Activated CD4-positive, alpha-beta T cell treated with anti-CD3 and anti-CD28 coated beads, Interleukin-2, amount 10 ng/mL, durations not matched to agents 24 days and 14 days (primary cell): ENCODE measurements around the gene FOXP4. TPM values are rescaled to one million over a fixed set of nuclear protein-coding genes. Genes with fewer than 3 reads are reported as not detected.
A peak's percentile ranks its signal among the peaks of the same experiment; 100 is the strongest.

ENCODE experiments used
- DNase-seq: peaks from one replicate; pipeline ENCODE4 v3.0.0; 2022
- H3K27ac Mint-ChIP-seq: one replicate; pipeline ENCODE4 v1.8.0; 2022; ENCODE audit warnings: mild to moderate bottlenecking, mixed read lengths
- H3K27me3 Mint-ChIP-seq: one replicate; pipeline ENCODE4 v1.8.0; 2022; ENCODE audit warnings: mixed read lengths
- H3K36me3 Mint-ChIP-seq: one replicate; pipeline ENCODE4 v1.8.0; 2022; ENCODE audit warnings: low read depth, mild to moderate bottlenecking, mixed read lengths
- H3K4me1 Mint-ChIP-seq: one replicate; pipeline ENCODE4 v1.8.0; 2021; ENCODE audit warnings: mixed read lengths
- H3K4me3 Mint-ChIP-seq: one replicate; pipeline ENCODE4 v1.8.0; 2022; ENCODE audit warnings: mild to moderate bottlenecking, moderate library complexity, mixed read lengths
- H3K9me3 Mint-ChIP-seq: one replicate; pipeline ENCODE4 v1.8.0; 2021; ENCODE audit warnings: mixed read lengths
- intact Hi-C: fragments of 100-400 bp; cut with micrococcal nuclease; formaldehyde crosslinking; loops from one replicate; pipeline ENCODE4 v1.15.1; 2023
- total RNA-seq: library from RNA; stranded (reverse); gene quantifications from 2 replicates; pipeline ENCODE4 v1.2.3, GENCODE V29; 2022

FOXP4 gene
- 16.9 and 17.6 TPM in 2 replicates for total RNA-seq

GRCh38 chr6:41545703-41546474 lies at the start of gene FOXP4:
Gene FOXP4, plus strand, starts transcription at chr6:41546381. Its CDS starts 19,380 bp downstream, at chr6:41565761.
- Mint-ChIP-seq H3K4me3 (peak within 1 kb of the TSS; percentile 91), H3K9me3 (no peaks in the 10 kb centered on the region), H3K4me1 (peaks cover 20% of the 10 kb centered on the region), H3K27ac (peak within 1 kb of the TSS; percentile 79), H3K27me3 (peaks cover 60% of the 10 kb centered on the region), H3K36me3 (peaks cover 7% of the 10 kb centered on the region)
- peak; percentile 94 for DNase-seq
- intact Hi-C loops, result loop anchor here (1.0 to 5.0 kb wide), 2 partner anchors 14 to 119 kb away; no protein-coding TSS in a partner anchor

- peaks cover 67% of the 10 kb centered on the region for H3K27me3 Mint-ChIP-seq
- intact Hi-C loops, result no loop called here
- no peaks in the 10 kb centered on the region for H3K9me3 Mint-ChIP-seq
- no peak for DNase-seq
- no peaks in the 10 kb centered on the region for H3K4me1 Mint-ChIP-seq
- H3K4me3 Mint-ChIP-seq, result no peak overlapping the region
- no peak overlapping the region for H3K27ac Mint-ChIP-seq
- no peaks in the 10 kb centered on the region for H3K36me3 Mint-ChIP-seq
These were observed 48.6 kb upstream of the FOXP4 start for GRCh38 chr6:41497573-41497972.

- H3K9me3 Mint-ChIP-seq, result no peaks in the 10 kb centered on the region
- H3K27me3 Mint-ChIP-seq, result peaks cover 68% of the 10 kb centered on the region
- H3K4me3 Mint-ChIP-seq, result no peak overlapping the region
- no peak overlapping the region for H3K27ac Mint-ChIP-seq
- intact Hi-C loops, result no loop called here
- H3K4me1 Mint-ChIP-seq, result peaks cover 1% of the 10 kb centered on the region
- H3K36me3 Mint-ChIP-seq, result no peaks in the 10 kb centered on the region
- DNase-seq, result no peak
These were observed 48.2 kb upstream of the FOXP4 start for GRCh38 chr6:41497994-41498393.

GRCh38 chr6:41498968-41499599 lies 47.1 kb upstream of the FOXP4 start:
- Mint-ChIP-seq H3K4me1 (peaks cover 3% of the 10 kb centered on the region), H3K9me3 (no peaks in the 10 kb centered on the region), H3K36me3 (no peaks in the 10 kb centered on the region), H3K27ac (no peak overlapping the region), H3K27me3 (peaks cover 65% of the 10 kb centered on the region), H3K4me3 (no peak overlapping the region)
- intact Hi-C loops, result no loop called here
- DNase-seq, result no peak

GRCh38 chr6:41500561-41500960 lies 45.6 kb upstream of the FOXP4 start:
- Mint-ChIP-seq H3K9me3 (no peaks in the 10 kb centered on the region), H3K27me3 (peaks cover 70% of the 10 kb centered on the region), H3K4me3 (no peak overlapping the region), H3K36me3 (no peaks in the 10 kb centered on the region), H3K27ac (no peak overlapping the region), H3K4me1 (peaks cover 11% of the 10 kb centered on the region)
- DNase-seq, result no peak
- intact Hi-C loops, result no loop called here

GRCh38 chr6:41502566-41502916 lies 43.6 kb upstream of the FOXP4 start:
- no peak for DNase-seq
- no peaks in the 10 kb centered on the region for H3K9me3 Mint-ChIP-seq
- peaks cover 11% of the 10 kb centered on the region for H3K4me1 Mint-ChIP-seq
- H3K36me3 Mint-ChIP-seq, result no peaks in the 10 kb centered on the region
- peaks cover 72% of the 10 kb centered on the region for H3K27me3 Mint-ChIP-seq
- no peak overlapping the region for H3K27ac Mint-ChIP-seq
- intact Hi-C loops, result no loop called here
- no peak overlapping the region for H3K4me3 Mint-ChIP-seq

- peaks cover 71% of the 10 kb centered on the region for H3K27me3 Mint-ChIP-seq
- H3K4me1 Mint-ChIP-seq, result peaks cover 11% of the 10 kb centered on the region
- H3K27ac Mint-ChIP-seq, result no peak overlapping the region
- no peaks in the 10 kb centered on the region for H3K9me3 Mint-ChIP-seq
- intact Hi-C loops, result no loop called here
- H3K4me3 Mint-ChIP-seq, result no peak overlapping the region
- DNase-seq, result no peak
- no peaks in the 10 kb centered on the region for H3K36me3 Mint-ChIP-seq
These were observed 43.1 kb upstream of the FOXP4 start for GRCh38 chr6:41502917-41503671.

GRCh38 chr6:41503827-41504465 lies 42.2 kb upstream of the FOXP4 start:
- no peak overlapping the region for H3K27ac Mint-ChIP-seq
- intact Hi-C loops, result no loop called here
- no peaks in the 10 kb centered on the region for H3K36me3 Mint-ChIP-seq
- H3K27me3 Mint-ChIP-seq, result peaks cover 71% of the 10 kb centered on the region
- H3K4me1 Mint-ChIP-seq, result peaks cover 11% of the 10 kb centered on the region
- no peak overlapping the region for H3K4me3 Mint-ChIP-seq
- H3K9me3 Mint-ChIP-seq, result no peaks in the 10 kb centered on the region
- no peak for DNase-seq

- H3K36me3 Mint-ChIP-seq, result no peaks in the 10 kb centered on the region
- intact Hi-C loops, result loop anchor here (5.0 kb wide), 1 partner anchor 132 kb away; no protein-coding TSS in a partner anchor
- no peaks in the 10 kb centered on the region for H3K9me3 Mint-ChIP-seq
- peaks cover 71% of the 10 kb centered on the region for H3K27me3 Mint-ChIP-seq
- no peak for DNase-seq
- peaks cover 11% of the 10 kb centered on the region for H3K4me1 Mint-ChIP-seq
- no peak overlapping the region for H3K27ac Mint-ChIP-seq
- H3K4me3 Mint-ChIP-seq, result peak overlapping the region; percentile 7
These were observed 41.6 kb upstream of the FOXP4 start for GRCh38 chr6:41504466-41505121.

GRCh38 chr6:41505122-41506049 lies 40.8 kb upstream of the FOXP4 start:
- no peaks in the 10 kb centered on the region for H3K9me3 Mint-ChIP-seq
- H3K4me1 Mint-ChIP-seq, result peaks cover 11% of the 10 kb centered on the region
- intact Hi-C loops, result loop anchor here (5.0 kb wide), 1 partner anchor 133 kb away; no protein-coding TSS in a partner anchor
- H3K36me3 Mint-ChIP-seq, result no peaks in the 10 kb centered on the region
- peak; percentile 61 for DNase-seq
- H3K27me3 Mint-ChIP-seq, result peaks cover 73% of the 10 kb centered on the region
- H3K4me3 Mint-ChIP-seq, result peak overlapping the region; percentile 31
- H3K27ac Mint-ChIP-seq, result no peak overlapping the region

- no peaks in the 10 kb centered on the region for H3K36me3 Mint-ChIP-seq
- no peak overlapping the region for H3K27ac Mint-ChIP-seq
- H3K27me3 Mint-ChIP-seq, result peaks cover 64% of the 10 kb centered on the region
These were observed 37.7 kb upstream of the FOXP4 start for GRCh38 chr6:41508479-41508878.

GRCh38 chr6:41509580-41509979 lies 36.6 kb upstream of the FOXP4 start:
- H3K27me3 Mint-ChIP-seq, result peaks cover 63% of the 10 kb centered on the region

More at GRCh38 chr6:41508479-41508878, 37.7 kb upstream of the FOXP4 start:
- H3K4me1 Mint-ChIP-seq, result peaks cover 8% of the 10 kb centered on the region
- no peak for DNase-seq
- H3K9me3 Mint-ChIP-seq, result no peaks in the 10 kb centered on the region
- no peak overlapping the region for H3K4me3 Mint-ChIP-seq
- intact Hi-C loops, result loop anchor here (5.0 kb wide), 1 partner anchor 136 kb away; no protein-coding TSS in a partner anchor

More at GRCh38 chr6:41509580-41509979, 36.6 kb upstream of the FOXP4 start:
- H3K4me1 Mint-ChIP-seq, result peaks cover 4% of the 10 kb centered on the region
- no peak for DNase-seq
- no peak overlapping the region for H3K4me3 Mint-ChIP-seq
- no peaks in the 10 kb centered on the region for H3K9me3 Mint-ChIP-seq
- intact Hi-C loops, result loop anchor here (5.0 kb wide), 1 partner anchor 137 kb away; no protein-coding TSS in a partner anchor
- no peak overlapping the region for H3K27ac Mint-ChIP-seq
- H3K36me3 Mint-ChIP-seq, result no peaks in the 10 kb centered on the region
